ENCODE results near the gene ABLIM3.

The ABLIM3 gene

DNA sequence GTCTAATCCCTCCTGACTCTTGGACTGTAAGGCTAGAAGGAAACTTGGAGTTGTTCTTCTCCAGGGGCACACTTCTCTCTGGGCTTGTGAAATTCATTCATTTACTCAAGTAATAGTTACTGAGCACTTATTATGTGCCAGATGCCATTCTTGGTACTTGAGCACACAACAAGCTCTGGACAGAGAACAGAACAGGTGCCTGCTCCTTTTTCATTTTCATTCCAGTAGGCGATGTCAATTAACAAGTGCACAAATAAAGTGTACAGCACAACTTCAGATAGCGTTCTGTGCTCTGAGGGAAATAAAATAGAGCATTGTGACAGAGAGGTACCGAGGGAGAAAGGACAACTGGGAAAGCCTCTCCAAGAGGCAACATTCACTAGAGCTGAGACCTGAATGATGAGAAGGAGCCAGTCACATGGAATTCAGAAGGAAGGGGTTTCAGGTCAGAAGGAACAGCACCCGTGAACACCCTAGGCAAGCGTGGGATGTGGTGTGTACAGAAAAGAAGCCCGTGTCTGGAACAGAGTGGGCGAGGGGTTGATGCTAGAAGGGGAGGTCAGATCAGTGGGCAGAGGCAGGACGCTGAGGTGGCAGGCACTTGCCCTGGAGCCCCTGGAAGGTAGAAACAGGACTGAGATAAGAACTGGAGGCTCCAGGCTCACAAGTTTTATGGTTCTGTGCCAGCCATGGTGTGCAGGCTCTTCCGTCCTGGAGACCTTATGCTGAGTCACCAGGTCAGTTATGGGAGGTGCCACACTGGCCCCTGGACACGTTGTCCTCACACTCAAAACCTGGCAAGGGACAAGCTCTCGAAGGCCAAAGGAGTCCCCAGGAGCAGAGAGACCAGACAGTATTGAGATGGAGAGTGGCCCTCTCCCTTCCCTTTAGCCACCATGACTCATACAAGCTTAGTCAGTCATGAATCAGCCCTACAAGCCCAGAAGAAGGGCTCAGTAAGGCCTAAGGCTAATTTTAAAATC, 7.2 kb upstream of the ABLIM3 start:
- FAIRE-seq: no peak

DNA sequence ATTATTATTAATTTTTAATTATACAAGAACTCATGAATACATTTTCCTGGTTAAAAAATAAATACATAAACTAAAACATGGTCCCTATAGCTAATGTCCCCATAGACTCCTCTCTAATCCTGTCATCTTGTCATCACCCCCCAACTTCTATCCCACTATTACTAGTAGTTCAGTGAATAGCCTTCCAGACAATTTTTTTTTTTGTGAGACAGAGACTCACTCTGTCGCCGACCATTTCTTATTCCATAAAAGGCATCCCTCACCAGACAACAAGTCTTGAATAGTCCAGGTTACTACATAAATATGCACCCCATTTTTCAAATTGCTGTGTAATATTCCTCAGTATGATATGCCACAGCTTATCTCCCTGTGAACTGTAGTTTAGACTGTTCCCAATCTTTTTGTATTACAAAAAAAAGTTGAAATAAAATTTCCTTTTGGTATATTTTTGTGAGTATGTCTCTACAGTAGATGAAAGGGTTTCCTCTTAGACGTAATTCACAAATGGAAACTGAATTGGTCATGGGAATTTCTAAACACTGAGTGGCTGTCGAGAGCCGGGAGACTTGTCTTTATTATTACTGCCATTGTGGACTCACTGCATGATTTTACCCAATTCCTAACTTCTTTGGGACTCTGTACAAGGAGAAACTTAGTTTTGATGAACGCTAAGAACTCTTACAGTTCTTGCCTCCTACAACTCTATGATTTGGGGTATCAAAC, 6.4 kb upstream of the ABLIM3 start:
- FAIRE-seq: no peak

DNA sequence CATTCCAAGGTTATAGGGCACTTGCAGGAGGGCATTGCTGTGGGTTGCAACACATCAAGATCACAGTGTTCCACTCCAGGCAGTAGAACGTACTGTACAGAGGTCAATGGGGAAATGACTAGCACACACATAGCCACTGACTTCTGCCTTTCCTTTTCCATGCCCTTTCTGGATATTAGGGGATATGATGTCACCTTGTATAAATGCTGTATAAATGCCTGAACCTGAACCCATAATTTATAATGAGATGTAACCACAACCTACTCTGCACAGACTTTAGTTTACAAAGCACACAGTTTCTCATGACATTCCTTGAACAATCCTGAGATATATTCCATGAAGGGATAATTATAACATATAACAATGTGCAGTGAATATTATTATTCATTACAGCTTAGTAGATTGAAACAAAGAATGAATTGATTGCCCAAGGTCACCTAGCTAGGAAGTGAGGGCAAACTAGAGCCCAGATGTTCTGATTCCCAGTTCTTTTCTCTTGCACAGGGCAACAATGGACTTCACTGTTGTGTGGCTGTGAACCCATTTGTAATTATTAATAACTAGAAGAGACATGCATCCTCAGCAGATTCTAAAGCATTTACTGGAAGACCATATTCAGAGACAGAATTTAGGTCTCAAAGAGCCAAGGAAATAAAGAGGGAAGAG, 5.6 kb upstream of the ABLIM3 start:
- no peak for FAIRE-seq

GRCh38 chr5:149138182-149138923, 2.9 kb upstream of the ABLIM3 start:
- no peak for FAIRE-seq

- FAIRE-seq: no peak
Measured at GRCh38 chr5:149140197-149141002, 893 bp upstream of the ABLIM3 start.

- FAIRE-seq: no peak
Measured at GRCh38 chr5:149141957-149142851, 911 bp downstream of the ABLIM3 start.

DNA sequence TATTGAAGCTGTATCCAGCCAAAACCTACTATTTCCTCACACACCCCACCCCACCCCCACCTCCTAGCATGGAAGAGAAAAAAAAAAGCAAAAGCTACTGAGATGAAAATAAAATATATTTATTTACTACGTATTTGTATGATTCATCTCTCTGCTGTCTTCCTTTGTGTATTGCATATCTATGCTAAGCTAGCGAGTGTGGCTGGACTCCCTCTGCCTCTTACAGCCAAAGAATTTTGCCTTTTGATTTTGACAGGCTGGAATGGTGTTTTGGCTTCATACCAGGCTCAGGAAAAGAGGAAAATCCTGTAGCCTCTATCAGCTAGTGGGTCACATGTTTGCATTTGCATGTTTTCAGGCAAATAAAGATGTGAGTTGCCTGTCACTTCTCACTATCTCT, 2.2 kb downstream of the ABLIM3 start:
- no peak for FAIRE-seq

GRCh38 chr5:149144637-149145036, 3.3 kb downstream of the ABLIM3 start:
- FAIRE-seq: no peak

GRCh38 chr5:149145138-149145537, 3.8 kb downstream of the ABLIM3 start:
- FAIRE-seq: no peak

- FAIRE-seq: no peak
Measured at GRCh38 chr5:149147676-149148075, 6.4 kb downstream of the ABLIM3 start.

- FAIRE-seq: no peak
Measured at GRCh38 chr5:149149942-149150341, 8.6 kb downstream of the ABLIM3 start.

- no peak for FAIRE-seq
Measured at GRCh38 chr5:149150457-149150856, 9.2 kb downstream of the ABLIM3 start.

DNA sequence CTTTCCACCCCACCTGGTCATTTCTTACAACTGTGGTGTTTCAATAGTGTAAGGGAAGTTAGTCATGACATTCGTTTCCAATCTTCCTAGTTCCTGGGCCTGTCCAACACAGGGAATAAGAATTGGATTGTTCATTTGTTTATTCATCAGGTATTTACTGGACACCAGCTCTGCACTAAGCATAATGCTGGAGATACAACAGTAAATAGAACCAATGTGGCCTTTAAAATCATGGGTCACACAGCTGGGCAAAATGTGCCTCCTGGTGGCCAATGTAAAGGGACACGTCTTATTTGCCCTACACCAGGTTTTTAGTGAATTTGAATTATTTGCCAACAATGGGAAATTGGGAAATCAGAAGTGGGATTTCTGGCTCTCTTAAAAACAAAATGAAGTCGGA, 10.4 kb downstream of the ABLIM3 start:
- no peak for FAIRE-seq

- FAIRE-seq: no peak
Measured at GRCh38 chr5:149152317-149152746, 11.0 kb downstream of the ABLIM3 start.

DNA sequence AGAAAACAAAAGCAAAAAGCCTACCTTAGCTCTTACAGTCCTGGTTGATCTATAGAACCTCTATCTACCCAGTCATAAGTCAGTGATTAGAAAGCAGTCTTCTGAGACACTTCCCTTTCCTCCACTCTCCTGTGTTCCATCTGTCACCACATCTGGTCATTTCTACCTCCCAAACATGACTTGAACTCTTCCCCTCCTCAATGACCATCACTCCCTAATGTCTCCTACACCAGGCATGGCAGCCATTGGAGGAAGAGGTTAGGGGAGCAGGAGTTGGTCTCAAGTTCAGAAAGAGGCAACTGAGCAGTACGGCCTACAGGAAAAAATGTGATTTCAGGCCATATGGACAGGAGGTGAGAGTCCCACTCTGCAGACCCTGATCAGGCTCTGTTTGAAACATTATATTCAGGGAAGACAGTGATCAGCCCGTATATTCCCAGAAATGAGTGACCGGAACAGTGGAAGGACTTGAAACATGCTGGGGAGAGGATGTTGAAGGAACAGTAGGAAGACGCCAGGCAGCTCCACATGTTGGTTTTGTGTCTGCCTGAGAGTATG, 12.0 kb downstream of the ABLIM3 start:
- no peak for FAIRE-seq

DNA sequence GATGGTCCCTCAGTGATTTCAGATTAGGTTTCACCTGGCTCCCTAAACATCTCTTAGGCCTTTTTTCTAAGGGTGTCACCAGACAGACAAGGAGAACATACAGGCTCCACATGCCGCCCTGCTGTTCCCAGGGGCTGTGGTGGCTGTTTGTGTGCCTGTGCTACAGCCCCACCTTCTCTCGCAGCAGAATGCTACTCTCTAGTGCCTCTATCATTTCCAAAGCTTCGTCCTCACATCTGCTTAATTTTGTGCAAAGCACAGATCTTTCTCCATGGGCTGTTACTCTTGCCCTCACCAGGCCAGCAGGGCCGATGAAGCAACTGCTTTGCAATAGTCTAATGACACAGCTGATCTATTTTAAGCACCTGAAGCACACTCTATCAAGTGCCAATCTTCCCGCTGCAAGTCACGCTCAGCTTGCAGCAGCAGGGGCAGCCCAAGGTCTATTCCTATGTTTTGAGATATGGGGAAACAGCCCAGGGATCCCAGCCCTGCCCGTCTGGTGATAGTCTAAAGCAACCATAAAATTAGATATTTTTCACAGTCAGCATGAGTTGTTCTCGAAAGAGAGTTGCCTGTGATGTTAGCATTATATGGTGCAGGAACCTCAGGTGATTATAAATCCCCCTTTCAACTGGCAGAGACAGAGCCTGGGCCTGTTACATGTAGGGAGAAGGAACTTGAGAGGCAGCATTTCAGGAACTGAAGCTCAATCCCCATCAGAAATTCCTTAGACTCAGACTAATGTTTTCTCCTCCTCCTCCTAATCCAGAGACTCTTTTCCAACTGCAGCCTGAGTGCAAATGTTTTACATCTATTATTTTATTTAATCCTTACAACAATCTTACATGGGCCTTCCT, 12.7 kb downstream of the ABLIM3 start:
- FAIRE-seq: no peak

GRCh38 chr5:149154650-149155049, 13.4 kb downstream of the ABLIM3 start:
- no peak for FAIRE-seq

- FAIRE-seq: no peak
Measured at GRCh38 chr5:149156435-149157083, 15.3 kb downstream of the ABLIM3 start.

DNA sequence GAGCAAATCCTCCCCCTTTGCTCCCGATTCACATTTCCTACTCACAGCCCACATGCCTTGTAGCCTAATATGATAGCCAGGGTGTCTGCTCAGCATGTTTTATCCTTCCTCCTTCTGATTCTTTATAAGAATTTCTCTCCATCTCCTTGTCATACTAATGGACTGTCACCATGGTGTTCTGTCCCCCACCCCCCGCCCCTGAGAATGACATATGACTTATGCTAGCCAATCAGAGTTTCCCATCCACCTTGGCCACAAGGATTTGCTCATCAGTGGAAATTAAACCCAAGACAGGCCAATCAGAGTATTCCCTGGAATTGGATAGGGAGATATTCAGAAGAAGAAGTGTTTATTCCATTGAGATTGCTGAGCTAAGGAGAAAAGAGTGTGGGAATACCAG, 16.0 kb downstream of the ABLIM3 start:
- FAIRE-seq: no peak
